ENCODE data around the gene OLA1.
A peak's percentile ranks its signal among the peaks of the same experiment; 100 is the strongest.

OLA1 gene

GRCh38 chr2:174205562-174205961, 42.8 kb downstream of the OLA1 start:
- Histone ChIP-seq H3K4me3 (ENCODE audit: low read depth, low read length) (no peak overlapping the region), H3K27me3 (ENCODE audit: control insufficient read depth, insufficient read depth, low read length) (no peaks in the 10 kb centered on the region), H3K9me3 (ENCODE audit: control insufficient read depth, insufficient read depth, low read depth, low read length) (no peaks in the 10 kb centered on the region), H3K27ac (ENCODE audit: low read depth, low read length) (no peak overlapping the region), H3K4me1 (ENCODE audit: control insufficient read depth, insufficient read depth, low read length) (peaks cover under 1% of the 10 kb centered on the region; the same call in 1 of the 2 replicates), H3K36me3 (ENCODE audit: control insufficient read depth, insufficient read depth, low read length) (no peaks in the 10 kb centered on the region), H3K9ac (ENCODE audit: low read length) (no peak overlapping the region)

- H3K4me1 ChIP-seq (ENCODE audit: control insufficient read depth, insufficient read depth, low read length): peaks cover 20% of the 10 kb centered on the region
- H3K9ac ChIP-seq (ENCODE audit: low read length): no peak overlapping the region
- no peak overlapping the region for H3K4me3 ChIP-seq (ENCODE audit: low read depth, low read length)
- H3K9me3 ChIP-seq (ENCODE audit: control insufficient read depth, insufficient read depth, low read depth, low read length): no peaks in the 10 kb centered on the region
- H3K36me3 ChIP-seq (ENCODE audit: control insufficient read depth, insufficient read depth, low read length): no peaks in the 10 kb centered on the region
- H3K27me3 ChIP-seq (ENCODE audit: control insufficient read depth, insufficient read depth, low read length): no peaks in the 10 kb centered on the region
- no peak overlapping the region for H3K27ac ChIP-seq (ENCODE audit: low read depth, low read length)
Observed at GRCh38 chr2:174202188-174202587, 46.1 kb downstream of the OLA1 start.

- Histone ChIP-seq H3K36me3 (ENCODE audit: control insufficient read depth, insufficient read depth, low read length) (no peaks in the 10 kb centered on the region), H3K27me3 (ENCODE audit: control insufficient read depth, insufficient read depth, low read length) (no peaks in the 10 kb centered on the region), H3K9ac (ENCODE audit: low read length) (no peak overlapping the region), H3K4me3 (ENCODE audit: low read depth, low read length) (no peak overlapping the region; the same call in 1 of the 2 replicates), H3K27ac (ENCODE audit: low read depth, low read length) (0 out of 2 replicates have a peak overlapping the region, but pooled peaks have one; percentile 28), H3K4me1 (ENCODE audit: control insufficient read depth, insufficient read depth, low read length) (peaks cover 20% of the 10 kb centered on the region), H3K9me3 (ENCODE audit: control insufficient read depth, insufficient read depth, low read depth, low read length) (0 out of 2 replicates have a peak, but pooled peaks cover 1% of the 10 kb centered on the region)
Observed at GRCh38 chr2:174198846-174199564, 49.3 kb downstream of the OLA1 start.

- Histone ChIP-seq H3K9me3 (ENCODE audit: control insufficient read depth, insufficient read depth, low read depth, low read length) (0 out of 2 replicates have a peak, but pooled peaks cover 6% of the 10 kb centered on the region), H3K9ac (ENCODE audit: low read length) (no peak overlapping the region), H3K27me3 (ENCODE audit: control insufficient read depth, insufficient read depth, low read length) (no peaks in the 10 kb centered on the region), H3K36me3 (ENCODE audit: control insufficient read depth, insufficient read depth, low read length) (no peaks in the 10 kb centered on the region), H3K27ac (ENCODE audit: low read depth, low read length) (no peak overlapping the region), H3K4me3 (ENCODE audit: low read depth, low read length) (no peak overlapping the region), H3K4me1 (ENCODE audit: control insufficient read depth, insufficient read depth, low read length) (peaks cover 17% of the 10 kb centered on the region)
Observed at GRCh38 chr2:174195253-174195652, 53.1 kb downstream of the OLA1 start.

- Histone ChIP-seq H3K4me1 (ENCODE audit: control insufficient read depth, insufficient read depth, low read length) (peaks cover 6% of the 10 kb centered on the region), H3K27me3 (ENCODE audit: control insufficient read depth, insufficient read depth, low read length) (no peaks in the 10 kb centered on the region), H3K9me3 (ENCODE audit: control insufficient read depth, insufficient read depth, low read depth, low read length) (0 out of 2 replicates have a peak, but pooled peaks cover 6% of the 10 kb centered on the region), H3K27ac (ENCODE audit: low read depth, low read length) (no peak overlapping the region), H3K9ac (ENCODE audit: low read length) (no peak overlapping the region), H3K4me3 (ENCODE audit: low read depth, low read length) (no peak overlapping the region), H3K36me3 (ENCODE audit: control insufficient read depth, insufficient read depth, low read length) (no peaks in the 10 kb centered on the region)
Observed at GRCh38 chr2:174193737-174194136, 54.6 kb downstream of the OLA1 start.

GRCh38 chr2:174192664-174193063, 55.7 kb downstream of the OLA1 start:
- Histone ChIP-seq H3K9ac (ENCODE audit: low read length) (no peak overlapping the region), H3K27me3 (ENCODE audit: control insufficient read depth, insufficient read depth, low read length) (no peaks in the 10 kb centered on the region), H3K27ac (ENCODE audit: low read depth, low read length) (no peak overlapping the region), H3K4me1 (ENCODE audit: control insufficient read depth, insufficient read depth, low read length) (no peaks in the 10 kb centered on the region; the same call in 1 of the 2 replicates), H3K4me3 (ENCODE audit: low read depth, low read length) (no peak overlapping the region), H3K9me3 (ENCODE audit: control insufficient read depth, insufficient read depth, low read depth, low read length) (0 out of 2 replicates have a peak, but pooled peaks cover 6% of the 10 kb centered on the region), H3K36me3 (ENCODE audit: control insufficient read depth, insufficient read depth, low read length) (no peaks in the 10 kb centered on the region)

GRCh38 chr2:174191342-174192074, 56.8 kb downstream of the OLA1 start:
- Histone ChIP-seq H3K36me3 (ENCODE audit: control insufficient read depth, insufficient read depth, low read length) (no peaks in the 10 kb centered on the region), H3K9ac (ENCODE audit: low read length) (no peak overlapping the region), H3K4me1 (ENCODE audit: control insufficient read depth, insufficient read depth, low read length) (no peaks in the 10 kb centered on the region), H3K4me3 (ENCODE audit: low read depth, low read length) (no peak overlapping the region), H3K27ac (ENCODE audit: low read depth, low read length) (no peak overlapping the region), H3K27me3 (ENCODE audit: control insufficient read depth, insufficient read depth, low read length) (no peaks in the 10 kb centered on the region), H3K9me3 (ENCODE audit: control insufficient read depth, insufficient read depth, low read depth, low read length) (0 out of 2 replicates have a peak, but pooled peaks cover 6% of the 10 kb centered on the region)

- Histone ChIP-seq H3K4me1 (ENCODE audit: control insufficient read depth, insufficient read depth, low read length) (no peaks in the 10 kb centered on the region), H3K9ac (ENCODE audit: low read length) (no peak overlapping the region), H3K36me3 (ENCODE audit: control insufficient read depth, insufficient read depth, low read length) (no peaks in the 10 kb centered on the region), H3K27ac (ENCODE audit: low read depth, low read length) (no peak overlapping the region), H3K9me3 (ENCODE audit: control insufficient read depth, insufficient read depth, low read depth, low read length) (no peaks in the 10 kb centered on the region), H3K4me3 (ENCODE audit: low read depth, low read length) (no peak overlapping the region), H3K27me3 (ENCODE audit: control insufficient read depth, insufficient read depth, low read length) (no peaks in the 10 kb centered on the region)
Observed at GRCh38 chr2:174184915-174185314, 63.4 kb downstream of the OLA1 start.

GRCh38 chr2:174184504-174184903, 63.8 kb downstream of the OLA1 start:
- H3K27ac ChIP-seq (ENCODE audit: low read depth, low read length): no peak overlapping the region
- H3K9ac ChIP-seq (ENCODE audit: low read length): no peak overlapping the region
- no peaks in the 10 kb centered on the region for H3K36me3 ChIP-seq (ENCODE audit: control insufficient read depth, insufficient read depth, low read length)
- H3K4me3 ChIP-seq (ENCODE audit: low read depth, low read length): no peak overlapping the region
- H3K4me1 ChIP-seq (ENCODE audit: control insufficient read depth, insufficient read depth, low read length): no peaks in the 10 kb centered on the region
- no peaks in the 10 kb centered on the region for H3K27me3 ChIP-seq (ENCODE audit: control insufficient read depth, insufficient read depth, low read length)
- H3K9me3 ChIP-seq (ENCODE audit: control insufficient read depth, insufficient read depth, low read depth, low read length): no peaks in the 10 kb centered on the region

GRCh38 chr2:174183076-174183475, 65.3 kb downstream of the OLA1 start:
- H3K9ac ChIP-seq (ENCODE audit: low read length): no peak overlapping the region
- H3K9me3 ChIP-seq (ENCODE audit: control insufficient read depth, insufficient read depth, low read depth, low read length): no peaks in the 10 kb centered on the region
- no peaks in the 10 kb centered on the region for H3K27me3 ChIP-seq (ENCODE audit: control insufficient read depth, insufficient read depth, low read length)
- no peak overlapping the region for H3K27ac ChIP-seq (ENCODE audit: low read depth, low read length)
- no peaks in the 10 kb centered on the region for H3K36me3 ChIP-seq (ENCODE audit: control insufficient read depth, insufficient read depth, low read length)
- H3K4me3 ChIP-seq (ENCODE audit: low read depth, low read length): no peak overlapping the region
- no peaks in the 10 kb centered on the region for H3K4me1 ChIP-seq (ENCODE audit: control insufficient read depth, insufficient read depth, low read length)

- H3K9me3 ChIP-seq (ENCODE audit: control insufficient read depth, insufficient read depth, low read depth, low read length): no peaks in the 10 kb centered on the region
- H3K27ac ChIP-seq (ENCODE audit: low read depth, low read length): no peak overlapping the region
- H3K4me1 ChIP-seq (ENCODE audit: control insufficient read depth, insufficient read depth, low read length): peaks cover 8% of the 10 kb centered on the region; the same call in 1 of the 2 replicates
- no peak overlapping the region for H3K4me3 ChIP-seq (ENCODE audit: low read depth, low read length)
- H3K36me3 ChIP-seq (ENCODE audit: control insufficient read depth, insufficient read depth, low read length): no peaks in the 10 kb centered on the region; the same call in 1 of the 2 replicates
- H3K27me3 ChIP-seq (ENCODE audit: control insufficient read depth, insufficient read depth, low read length): no peaks in the 10 kb centered on the region
- no peak overlapping the region for H3K9ac ChIP-seq (ENCODE audit: low read length)
Observed at GRCh38 chr2:174181368-174181767, 67.0 kb downstream of the OLA1 start.
